GM10248 (cell line): ENCODE measurements around the gene CPLX1.

Experiments used
- CTCF ChIA-PET: fragments of 300-600 bp; sonication (Branson Sonifier 250); formaldehyde crosslinking; extraction: SDS; loops from one replicate; lab custom pipeline; 2021; ENCODE audit warnings: antibody characterized with exemption; lab: Yijun Ruan, JAX
- POLR2A ChIA-PET: fragments of 350-650 bp; sonication (Branson Sonifier 250); formaldehyde crosslinking; extraction: SDS; loops from one replicate; lab custom pipeline; 2020; ENCODE audit warnings: antibody characterized with exemption; lab: Yijun Ruan, JAX
- DNase-seq: peaks from one replicate; pipeline ENCODE4 v3.0.0; 2012; ENCODE audit errors: extremely low spot score
- TF ChIP-seq, protein P1 (sequence below): IDR thresholded peaks from 2 replicates; pipeline ENCODE4 v1.5.1; 2012; ENCODE audit warnings: mild to moderate bottlenecking, low read depth; ENCODE audit errors: extremely low read depth, missing control alignments, control extremely low read depth

Gene CPLX1

DNA sequence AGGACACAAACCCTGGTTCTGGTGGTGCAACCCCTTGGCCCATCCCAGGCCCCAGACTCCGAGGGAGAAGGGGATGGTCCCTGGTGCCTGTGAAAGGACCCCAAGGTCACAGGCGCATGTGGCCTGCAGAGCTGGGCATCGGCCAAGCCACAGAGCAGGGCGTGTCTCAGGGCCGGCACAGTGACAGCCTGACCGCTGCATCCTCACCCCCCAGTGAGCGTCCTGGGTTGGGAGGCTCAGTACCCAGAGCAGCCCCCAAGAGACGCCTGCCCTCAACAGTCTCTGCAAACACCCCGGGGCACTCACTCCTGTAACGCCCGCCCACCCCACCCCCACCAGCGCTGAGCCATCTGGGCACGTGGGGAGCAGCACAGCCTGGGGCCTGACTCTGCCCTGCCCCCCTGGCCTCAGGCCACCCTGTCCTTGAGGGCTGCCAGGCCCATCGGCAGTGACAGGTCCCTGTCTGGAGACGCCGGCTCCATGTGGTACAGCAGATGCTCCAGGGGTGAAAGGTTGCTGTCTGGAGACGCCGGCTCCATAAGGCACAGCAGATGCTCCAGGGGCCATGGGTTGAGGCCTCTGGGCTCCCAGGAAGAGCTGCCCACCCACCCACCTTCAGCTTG lies 24.5 kb upstream of the CPLX1 start:
- TF ChIP-seq, protein P1, sequence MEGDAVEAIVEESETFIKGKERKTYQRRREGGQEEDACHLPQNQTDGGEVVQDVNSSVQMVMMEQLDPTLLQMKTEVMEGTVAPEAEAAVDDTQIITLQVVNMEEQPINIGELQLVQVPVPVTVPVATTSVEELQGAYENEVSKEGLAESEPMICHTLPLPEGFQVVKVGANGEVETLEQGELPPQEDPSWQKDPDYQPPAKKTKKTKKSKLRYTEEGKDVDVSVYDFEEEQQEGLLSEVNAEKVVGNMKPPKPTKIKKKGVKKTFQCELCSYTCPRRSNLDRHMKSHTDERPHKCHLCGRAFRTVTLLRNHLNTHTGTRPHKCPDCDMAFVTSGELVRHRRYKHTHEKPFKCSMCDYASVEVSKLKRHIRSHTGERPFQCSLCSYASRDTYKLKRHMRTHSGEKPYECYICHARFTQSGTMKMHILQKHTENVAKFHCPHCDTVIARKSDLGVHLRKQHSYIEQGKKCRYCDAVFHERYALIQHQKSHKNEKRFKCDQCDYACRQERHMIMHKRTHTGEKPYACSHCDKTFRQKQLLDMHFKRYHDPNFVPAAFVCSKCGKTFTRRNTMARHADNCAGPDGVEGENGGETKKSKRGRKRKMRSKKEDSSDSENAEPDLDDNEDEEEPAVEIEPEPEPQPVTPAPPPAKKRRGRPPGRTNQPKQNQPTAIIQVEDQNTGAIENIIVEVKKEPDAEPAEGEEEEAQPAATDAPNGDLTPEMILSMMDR: no peak
- ChIA-PET CTCF (interaction anchor here (1.0 kb wide), 1 partner anchor 11 kb away, joined by 4 read pairs; no protein-coding TSS in a partner anchor), POLR2A (no interaction called here)
- DNase-seq: no peak

DNA sequence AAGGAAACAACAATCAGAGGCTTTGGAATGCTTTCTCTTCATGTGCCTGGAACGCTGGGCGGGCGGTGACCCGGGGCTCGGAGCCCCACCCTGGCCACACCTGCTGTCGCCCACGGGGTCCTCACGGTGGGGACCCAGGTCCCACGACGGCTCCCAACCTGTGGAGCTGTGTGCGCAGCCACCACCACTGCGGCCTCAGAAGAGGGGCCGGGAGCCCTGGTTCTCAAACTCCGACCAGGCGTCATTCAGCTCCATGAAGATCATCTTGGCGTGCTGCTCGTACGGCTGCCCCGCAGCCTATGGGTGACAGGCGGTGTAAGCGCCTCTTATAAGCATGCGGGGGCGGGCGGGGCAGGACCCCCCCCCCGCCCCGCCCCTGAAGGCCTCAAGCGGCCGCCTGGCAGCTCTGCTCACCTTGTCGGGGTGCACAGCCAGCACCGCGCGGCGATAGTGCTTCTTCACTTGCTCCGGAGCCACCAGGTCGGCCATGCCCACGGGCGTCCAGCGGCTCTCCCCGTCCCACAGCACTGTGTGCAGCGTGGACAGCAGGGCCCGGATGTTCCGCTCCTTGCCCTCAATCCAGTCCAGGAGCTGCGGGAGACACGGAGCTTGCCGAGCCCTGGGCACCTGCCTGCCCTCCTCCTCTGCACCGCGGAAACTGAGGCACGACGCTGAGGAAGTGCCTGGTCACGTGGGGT lies 23.7 kb upstream of the CPLX1 start:
- DNase-seq: no peak
- CTCF ChIA-PET: interaction anchor here (1.5 kb wide), 1 partner anchor 13 kb away, joined by 4 read pairs; no protein-coding TSS in a partner anchor
- TF ChIP-seq, protein P1: no peak
- POLR2A ChIA-PET: no interaction called here

DNA sequence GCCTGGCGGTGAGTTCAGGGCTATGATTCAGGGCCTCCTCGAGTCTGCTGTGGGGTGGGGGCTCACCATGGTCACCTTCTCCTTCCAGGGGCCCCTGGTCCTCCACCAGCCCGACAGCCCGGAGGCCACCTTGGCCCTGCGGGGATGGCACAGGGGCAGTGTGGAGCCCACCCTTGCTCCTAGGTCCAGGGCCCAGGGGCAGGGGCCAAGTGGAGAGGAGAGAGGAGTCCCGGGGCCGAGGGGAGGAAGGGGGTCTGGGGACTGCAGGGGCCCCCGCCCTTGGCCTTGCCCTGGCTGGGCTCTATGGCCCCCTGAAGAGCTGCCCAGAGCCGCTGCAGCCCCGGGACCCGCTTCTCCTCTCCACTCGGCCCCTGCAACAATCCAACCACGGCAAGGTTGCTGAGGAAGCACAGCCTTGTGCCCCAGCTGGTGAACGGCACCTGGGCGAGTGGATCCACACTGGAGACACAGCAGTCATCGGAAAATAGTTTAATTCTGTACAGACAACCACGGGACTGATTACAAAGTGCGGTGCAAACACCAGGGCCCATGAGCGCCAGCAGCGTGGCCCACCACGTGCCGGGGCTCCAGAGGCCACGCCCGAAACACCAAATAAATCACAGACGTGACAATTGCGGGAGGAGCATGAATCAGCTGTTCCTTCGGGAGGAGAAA lies 23.0 kb upstream of the CPLX1 start:
- CTCF ChIA-PET: interaction anchor here (1.0 to 1.5 kb wide), 2 partner anchors 11 to 13 kb away, joined by 3 to 4 read pairs; no protein-coding TSS in a partner anchor
- POLR2A ChIA-PET: no interaction called here
- TF ChIP-seq, protein P1: no peak
- DNase-seq: no peak

DNA sequence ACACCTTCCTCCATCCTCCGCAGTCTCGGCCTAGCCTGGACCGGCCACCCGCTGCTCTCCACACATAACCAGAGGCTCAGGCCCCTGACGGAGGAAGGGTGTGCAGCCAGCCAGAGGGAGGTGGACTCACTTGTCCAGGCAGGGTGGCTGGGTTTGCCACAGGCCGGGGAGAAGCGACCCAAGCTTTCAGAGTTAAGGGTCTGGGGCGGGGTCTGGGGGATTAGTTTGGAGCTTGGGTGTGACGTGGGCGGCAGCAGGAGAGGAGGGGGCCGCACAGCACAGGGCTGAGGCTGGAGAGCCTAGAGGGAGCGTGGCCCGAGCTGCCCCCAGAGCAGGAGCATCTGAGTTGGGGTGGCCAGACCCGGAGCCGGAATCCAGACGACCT lies 22.4 kb upstream of the CPLX1 start:
- no peak for DNase-seq
- TF ChIP-seq, protein P1: no peak
- ChIA-PET CTCF (interaction anchor here (1.0 to 1.5 kb wide), 2 partner anchors 11 to 12 kb away, joined by 3 to 4 read pairs; no protein-coding TSS in a partner anchor), POLR2A (no interaction called here)

DNA sequence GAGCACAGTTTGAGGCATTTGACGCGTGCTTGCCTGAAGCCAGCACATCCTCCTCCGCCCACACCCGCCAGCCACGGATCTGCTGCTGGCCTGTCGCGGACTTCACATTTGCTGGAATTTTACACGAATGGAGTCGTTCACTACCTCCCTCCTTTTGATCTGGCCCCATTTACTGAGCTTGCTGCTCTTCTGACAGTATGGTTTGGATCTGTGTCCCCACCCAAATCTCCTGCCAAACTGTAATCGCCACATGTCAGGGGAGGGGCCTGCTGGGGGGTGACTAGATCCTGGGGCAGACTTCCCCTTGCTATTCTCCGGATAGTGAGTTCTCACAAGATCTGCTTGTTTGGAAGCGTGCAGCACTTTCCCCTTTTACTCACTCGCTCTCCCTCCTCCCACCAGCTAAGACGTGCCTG lies 19.9 kb upstream of the CPLX1 start:
- TF ChIP-seq, protein P1: no peak
- CTCF ChIA-PET: interaction anchor here (0.8 kb wide), 1 partner anchor 18 kb away, joined by 3 read pairs; no protein-coding TSS in a partner anchor
- DNase-seq: no peak
- POLR2A ChIA-PET: no interaction called here

DNA sequence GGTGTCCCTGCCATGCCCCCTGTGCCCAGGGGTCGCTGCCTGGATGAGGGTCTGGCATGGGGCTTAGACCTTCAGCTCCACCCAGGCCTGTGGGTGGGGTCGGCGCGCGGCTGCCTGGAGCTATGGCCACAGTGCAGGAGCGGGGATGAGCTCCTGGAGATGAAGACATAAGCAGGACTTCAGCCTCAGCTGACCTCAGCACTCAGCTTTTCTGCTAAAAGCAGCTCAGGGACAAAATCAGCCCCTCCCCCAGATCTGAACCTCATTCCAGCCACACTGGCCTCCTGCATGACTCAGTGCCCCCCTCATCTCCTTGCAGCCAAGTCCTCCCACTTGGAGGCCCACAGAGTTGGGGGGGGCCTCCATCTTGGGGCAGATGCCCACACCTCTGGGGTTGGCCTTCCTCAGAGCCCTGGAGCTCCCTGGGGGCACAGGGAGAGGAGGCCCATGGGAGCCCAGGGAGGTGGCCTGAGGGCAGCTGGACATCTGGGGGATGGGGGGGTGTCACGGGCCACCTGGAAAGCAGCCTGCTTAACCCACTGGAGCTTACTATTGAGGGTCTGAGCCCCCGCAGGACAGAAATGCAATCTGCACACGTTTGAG lies 19.4 kb upstream of the CPLX1 start:
- ChIA-PET CTCF (interaction anchor here (0.8 kb wide), 1 partner anchor 17 kb away, joined by 3 read pairs; no protein-coding TSS in a partner anchor), POLR2A (no interaction called here)
- TF ChIP-seq, protein P1: no peak
- DNase-seq: no peak
